GM18909 (cell line): Measurements from ENCODE around the gene GNAS-AS1.

Experiments used
- ATAC-seq: cut with Tn5 transposase; IDR thresholded peaks from one replicate; pipeline ENCODE4 v1.9.1; 2021; ENCODE audit warnings: mild to moderate bottlenecking; ENCODE audit not compliant: unreplicated experiment, poor library complexity

Gene GNAS-AS1

DNA sequence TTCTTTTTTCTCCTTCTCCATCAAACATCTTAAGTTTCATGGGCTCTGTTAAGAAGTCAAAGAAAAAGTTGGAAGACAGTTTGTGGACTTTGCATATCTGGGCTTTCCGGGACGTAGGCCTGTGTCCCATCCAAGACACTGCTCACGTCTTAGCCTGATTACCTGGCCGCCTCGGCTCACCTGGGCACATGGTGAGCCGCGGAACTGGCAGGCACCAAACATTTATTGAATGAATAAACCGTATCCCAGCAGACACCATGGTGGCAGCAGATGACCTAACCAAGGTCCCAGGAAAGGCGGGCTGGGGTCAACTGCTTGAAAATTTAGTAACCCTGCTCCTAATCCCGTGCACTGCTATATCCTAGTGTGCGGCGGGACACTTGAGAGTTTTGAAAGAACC, 37.4 kb upstream of the GNAS-AS1 start:
- no peak for ATAC-seq

DNA sequence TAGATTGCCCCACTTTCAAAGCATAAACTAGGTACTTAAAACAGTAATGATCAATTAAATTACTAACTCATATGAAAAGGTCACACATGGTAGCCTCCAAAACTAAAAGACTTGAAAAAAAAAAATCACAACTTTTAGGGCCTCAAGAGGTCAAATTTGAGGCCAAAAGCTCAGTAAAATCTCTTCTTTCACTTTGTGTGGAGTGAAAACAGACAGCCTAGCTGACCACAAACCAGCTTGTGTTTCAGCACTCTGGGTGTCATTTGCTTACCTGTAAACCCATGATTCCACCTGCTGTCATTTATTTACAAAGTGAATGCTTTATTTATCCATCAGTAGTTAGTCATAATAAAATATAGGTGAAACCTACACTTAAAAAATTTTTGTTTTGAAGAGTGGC, 35.8 kb upstream of the GNAS-AS1 start:
- no peak for ATAC-seq

DNA sequence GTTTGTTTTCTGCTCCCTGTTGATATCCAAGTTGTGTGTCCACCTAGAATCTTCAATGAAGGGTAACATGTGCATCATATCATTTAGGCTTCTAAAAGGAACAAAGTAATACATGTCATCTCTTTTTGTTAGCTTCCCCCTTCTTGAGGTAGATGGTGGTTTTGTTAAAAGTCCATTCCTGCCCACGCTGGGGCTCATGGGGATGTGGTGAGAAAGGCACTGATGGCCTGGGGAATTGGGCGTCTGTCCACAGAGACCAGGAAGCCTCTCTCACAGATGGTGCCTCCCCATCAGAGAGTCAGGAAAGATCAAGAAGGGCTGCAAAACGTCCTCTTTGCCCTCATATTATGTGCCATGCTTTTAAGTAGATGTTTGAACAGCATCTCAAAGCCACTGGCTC, 34.3 kb upstream of the GNAS-AS1 start:
- no peak for ATAC-seq

DNA sequence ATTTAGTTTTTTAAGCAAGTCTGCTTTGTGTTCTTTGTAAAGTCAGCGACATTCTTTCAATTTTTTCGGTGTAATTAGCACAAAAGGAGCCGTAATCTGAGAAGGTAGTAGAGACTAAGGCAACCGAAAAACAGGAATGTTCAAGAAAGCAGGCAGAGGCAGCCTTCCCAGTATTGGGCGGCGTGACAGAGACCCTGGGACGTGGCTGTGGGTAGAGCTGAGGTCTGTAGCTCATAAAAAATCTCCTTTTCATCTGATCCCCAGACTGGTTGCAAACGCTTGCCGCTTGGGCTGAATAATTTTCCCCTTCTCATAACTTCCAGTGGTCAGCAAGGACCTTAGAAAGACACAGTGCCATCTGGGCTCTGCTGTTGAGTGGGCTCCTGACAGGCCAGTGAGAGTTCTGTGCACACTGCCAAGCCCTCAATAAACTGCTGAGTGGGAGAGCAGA, 32.6 kb upstream of the GNAS-AS1 start:
- ATAC-seq, result no peak

DNA sequence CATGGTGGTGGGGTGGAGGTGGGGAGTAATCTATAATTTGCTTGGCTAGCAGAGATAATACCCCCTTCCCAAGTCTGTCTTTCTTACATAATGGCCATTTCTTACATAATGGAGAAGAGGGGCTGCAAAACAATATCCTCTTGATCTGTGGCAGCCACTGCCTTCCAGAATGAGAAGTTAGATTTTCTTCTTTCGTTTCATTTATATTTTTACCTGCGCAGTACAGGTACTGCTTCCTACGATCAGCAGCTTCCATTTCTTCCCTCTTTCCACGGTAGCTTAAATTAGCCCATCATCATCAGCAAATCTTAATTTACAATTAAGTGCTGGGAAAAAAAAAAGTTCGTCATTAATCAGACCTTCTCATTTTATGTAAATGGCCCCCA, 32.0 kb upstream of the GNAS-AS1 start:
- ATAC-seq, result no peak

GRCh38 chr20:58880994-58881752, 30.5 kb upstream of the GNAS-AS1 start:
- no peak for ATAC-seq

- no peak for ATAC-seq
These were observed 29.7 kb upstream of the GNAS-AS1 start for GRCh38 chr20:58880441-58880840.

GRCh38 chr20:58878399-58878798, 27.7 kb upstream of the GNAS-AS1 start:
- no peak for ATAC-seq

GRCh38 chr20:58877976-58878360, 27.3 kb upstream of the GNAS-AS1 start:
- no peak for ATAC-seq

DNA sequence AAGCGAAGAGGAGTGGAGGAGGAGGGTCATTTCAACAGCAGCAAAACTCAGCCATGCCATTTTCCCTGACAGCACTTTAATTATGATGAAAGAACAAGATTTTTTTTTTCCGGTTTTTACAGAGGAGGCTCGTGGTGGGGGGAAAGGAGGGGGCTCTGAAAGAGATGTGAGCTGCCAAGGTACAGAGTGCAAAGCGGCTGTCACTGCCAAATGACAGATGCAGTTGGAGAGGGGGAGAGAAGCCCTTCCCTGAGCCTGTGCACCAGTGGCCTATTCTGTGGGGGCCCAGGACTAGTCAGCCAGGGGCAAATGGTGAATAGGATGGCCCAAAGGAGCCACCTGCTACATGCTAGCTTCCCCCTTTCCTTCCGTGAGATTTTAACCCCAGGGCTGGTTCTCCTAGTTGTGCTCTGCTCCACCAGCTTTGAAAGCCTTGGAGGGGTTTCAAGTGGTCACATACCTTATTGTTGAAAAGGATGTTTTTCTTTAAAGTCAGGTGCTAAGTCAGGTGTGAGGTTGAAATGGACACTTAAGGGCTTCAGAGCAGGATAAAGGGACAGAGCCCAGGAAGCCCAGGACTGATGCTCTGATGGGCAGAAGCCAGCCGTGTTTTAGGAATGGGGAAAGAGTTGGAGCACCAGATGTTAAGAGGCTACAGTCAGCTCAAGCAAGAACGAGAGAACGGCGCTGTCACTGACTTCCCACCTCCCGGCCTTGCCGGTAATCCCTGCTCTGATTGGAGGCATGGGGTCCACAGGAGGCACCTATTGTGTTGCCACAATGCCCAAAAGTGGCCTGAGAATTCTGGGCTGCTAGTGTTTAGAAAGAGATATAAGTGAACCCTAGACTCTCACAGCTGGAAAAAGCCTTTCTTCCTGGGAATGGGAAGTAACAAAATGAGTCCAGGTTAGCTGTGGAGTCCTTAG, 26.6 kb upstream of the GNAS-AS1 start:
- ATAC-seq, result no peak

GRCh38 chr20:58876437-58876836, 25.7 kb upstream of the GNAS-AS1 start:
- no peak for ATAC-seq

- no peak for ATAC-seq
These were observed 24.9 kb upstream of the GNAS-AS1 start for GRCh38 chr20:58875541-58876134.

DNA sequence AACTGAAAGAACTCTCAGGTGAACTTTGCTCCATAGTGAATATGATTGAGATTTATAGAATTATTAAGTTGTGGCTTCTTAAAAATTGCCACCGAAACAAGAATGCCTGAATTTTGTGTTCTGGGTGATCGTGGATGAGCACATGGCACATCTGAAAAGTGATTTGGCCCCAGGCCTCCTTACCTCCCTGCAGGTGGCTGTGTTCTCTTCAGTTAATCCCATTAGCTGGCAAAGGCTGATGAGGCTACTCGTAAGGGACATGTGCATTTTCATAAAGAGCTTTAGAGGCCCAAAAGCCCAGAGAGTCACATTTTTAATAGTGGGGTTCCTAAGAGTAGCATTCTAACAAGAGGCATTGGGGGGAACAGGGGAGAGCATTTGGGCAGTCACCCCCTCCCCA, 24.4 kb upstream of the GNAS-AS1 start:
- no peak for ATAC-seq

- no peak for ATAC-seq
These were observed 23.8 kb upstream of the GNAS-AS1 start for GRCh38 chr20:58874469-58874868.

DNA sequence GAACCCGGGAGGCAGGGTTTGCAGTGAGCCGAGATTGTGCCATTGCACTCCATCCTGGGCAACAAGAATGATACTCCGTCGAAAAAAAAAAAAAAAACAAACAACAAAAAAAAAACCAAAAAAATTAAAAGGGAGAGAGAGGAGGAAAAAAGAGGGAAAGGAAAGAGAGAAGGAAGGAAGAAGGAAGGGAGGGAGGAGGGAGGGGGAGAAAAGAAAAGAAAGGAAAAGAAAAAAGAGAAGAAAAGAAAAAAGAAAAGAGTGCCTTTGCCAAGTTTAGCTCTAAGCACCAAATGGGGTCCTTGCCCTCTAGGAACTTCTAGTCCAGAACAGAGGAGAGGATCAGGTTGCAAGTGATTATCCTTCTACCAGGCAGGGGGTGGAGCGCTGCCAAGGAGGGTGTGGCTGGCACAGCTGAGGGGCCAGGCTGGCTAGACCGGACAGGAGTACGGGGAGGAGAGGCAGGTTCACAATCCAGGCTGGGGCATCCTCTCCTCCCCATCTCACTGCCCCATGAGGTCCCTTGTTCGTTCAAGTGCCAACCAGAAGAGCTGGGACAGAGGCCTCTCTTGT, 20.9 kb upstream of the GNAS-AS1 start:
- ATAC-seq, result no peak

DNA sequence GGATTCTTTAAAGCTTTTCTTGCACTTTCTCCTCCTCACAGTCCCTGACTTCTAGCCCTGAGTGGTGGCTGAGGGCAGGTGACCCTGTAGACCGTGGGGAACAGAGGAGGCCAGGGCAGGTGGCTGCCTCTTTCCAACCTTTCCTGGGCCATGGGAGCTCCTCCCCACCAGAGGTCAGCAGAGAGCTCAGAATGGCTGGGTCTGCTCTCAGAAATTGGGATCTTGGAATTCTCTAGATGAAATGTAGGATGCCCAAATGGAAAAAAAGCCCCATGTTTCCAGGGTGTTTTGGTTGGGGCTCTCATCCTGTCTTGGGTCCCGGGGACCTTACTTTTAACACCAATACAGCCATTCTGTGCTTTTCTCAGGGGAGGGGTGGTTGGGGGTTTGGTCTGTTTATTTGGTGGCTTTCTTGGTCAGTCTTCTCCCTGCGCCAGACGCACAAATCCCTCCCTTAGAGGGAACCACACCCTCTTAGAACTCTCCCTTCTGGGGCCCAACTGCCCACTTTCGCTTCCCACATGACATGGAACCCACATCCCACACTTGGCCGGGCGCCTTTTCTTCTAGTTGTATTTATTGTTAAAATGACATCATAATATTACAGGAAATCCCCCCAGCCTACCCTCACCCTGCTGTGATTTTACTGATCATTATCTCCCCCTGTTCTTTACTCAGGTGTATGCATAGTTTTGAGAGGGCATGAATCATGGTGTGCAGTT, 19.8 kb upstream of the GNAS-AS1 start:
- ATAC-seq, result peak; percentile 41

DNA sequence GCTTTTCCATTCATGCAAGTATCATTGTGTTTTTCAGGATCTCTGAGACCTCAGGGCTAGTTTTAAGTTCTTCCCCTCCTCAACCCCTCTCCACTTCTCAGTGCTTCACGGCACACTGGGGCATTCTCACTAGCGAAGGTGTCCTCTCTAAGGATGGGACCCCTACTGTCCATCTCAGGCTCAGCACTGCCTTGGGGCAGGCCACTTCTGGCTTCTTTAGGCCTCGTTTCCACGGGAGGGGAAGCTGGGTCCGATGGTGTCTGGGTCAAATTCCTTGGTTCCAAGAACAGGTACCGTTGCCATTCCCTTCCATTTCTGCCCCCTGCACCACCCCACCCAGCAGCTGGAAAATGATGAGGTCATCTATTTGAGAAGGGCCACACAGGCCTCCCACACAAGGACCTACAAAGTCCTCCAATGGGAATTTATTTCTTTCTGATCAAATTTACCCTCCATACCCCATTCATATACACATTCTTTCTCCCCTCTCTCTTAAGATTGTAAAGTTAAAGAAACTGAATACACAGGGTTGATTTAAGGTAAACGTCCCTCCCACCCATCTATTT, 19.0 kb upstream of the GNAS-AS1 start:
- ATAC-seq, result no peak

DNA sequence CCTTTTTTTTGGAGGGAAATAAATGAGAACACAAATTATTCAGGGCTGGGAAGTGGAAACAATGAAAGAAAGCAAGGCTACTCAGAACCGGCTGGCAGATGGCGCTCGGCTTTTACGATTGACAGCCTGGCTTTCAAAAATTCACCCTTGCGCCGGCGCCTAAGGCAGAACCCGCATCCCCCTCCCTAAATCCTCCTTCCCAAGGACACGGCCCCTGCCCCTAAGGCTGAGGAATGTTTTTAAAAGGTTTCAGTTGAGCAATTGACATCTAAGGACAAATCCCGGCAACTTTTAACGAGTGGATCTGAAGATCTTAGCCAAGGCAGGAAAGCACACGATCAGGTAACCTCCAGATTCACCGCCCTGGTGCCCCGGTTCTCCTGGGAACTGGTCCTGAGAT, 18.1 kb upstream of the GNAS-AS1 start:
- ATAC-seq, result no peak

DNA sequence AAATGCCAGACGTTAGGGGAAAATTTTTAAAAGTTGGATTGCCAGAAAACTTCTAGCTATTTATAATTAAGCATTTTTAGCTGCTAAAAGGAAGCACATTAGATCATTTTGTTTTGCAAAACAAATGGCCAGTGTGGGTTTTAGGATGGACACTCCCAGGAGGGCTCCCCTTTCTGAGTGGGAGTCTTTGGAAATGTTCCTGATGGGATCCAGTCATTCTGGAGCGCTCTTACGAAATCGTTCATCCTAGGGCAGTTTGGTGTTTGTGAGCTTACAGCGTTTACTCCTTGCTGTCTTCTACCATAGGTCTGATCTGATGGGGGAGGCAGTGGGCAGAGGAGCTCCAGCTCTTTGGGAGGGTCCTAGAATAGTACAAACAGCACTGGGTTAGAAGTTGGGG, 16.5 kb upstream of the GNAS-AS1 start:
- no peak for ATAC-seq

GRCh38 chr20:58865843-58866242, 15.1 kb upstream of the GNAS-AS1 start:
- no peak for ATAC-seq
